ENCODE data around the gene LHFPL2. TPM values are rescaled to one million over a fixed set of nuclear protein-coding genes. Genes with fewer than 3 reads are reported as not detected.

Gene LHFPL2
- total and polyA plus RNA-seq, 9 of the 15 experiments (the other 6 are each of a cell fraction or from before 2014, with no cell fraction given) = 1.0 to 6.6 (median 4.6) TPM

- no peak for FAIRE-seq
- no peaks in the 10 kb centered on the region; the same call in 2 of the 3 replicates for H3K36me3 ChIP-seq (ENCODE audit: control insufficient read depth, insufficient read depth, low read length)
Measured at GRCh38 chr5:78523314-78524193, 125.0 kb downstream of the LHFPL2 start.

More at GRCh38 chr5:78523314-78524193, 125.0 kb downstream of the LHFPL2 start:
- Histone ChIP-seq H3K4me3 (no peak overlapping the region), H3K4me1 (replicated peaks in 1 of 2; ENCODE audit: control insufficient read depth in 2 of 2, insufficient read depth in 2 of 2, low read length in 2 of 2) (peaks cover 17 to 51% of the 10 kb centered on the region in 2 experiments), H4K20me1 (replicated peaks; ENCODE audit: control insufficient read depth, insufficient read depth, low read length) (no peaks in the 10 kb centered on the region), H3K9me1 (ENCODE audit: control insufficient read depth, insufficient read depth, low read length) (no peaks in the 10 kb centered on the region), H3K9ac (ENCODE audit: insufficient read depth in 1 of 2, low read depth in 2 of 2, low read length in 2 of 2) (peak overlapping the region; percentile 11 to 57; a peak in 2 of 4 replicates), H3K9me3 (replicated peaks; ENCODE audit: control insufficient read depth, insufficient read depth, low read depth, low read length) (no peaks in the 10 kb centered on the region; the same call in 1 of the 2 replicates), H2AFZ (ENCODE audit: low read depth, low read length) (peak overlapping the region; percentile 54), H3K4me2 (ENCODE audit: insufficient read depth, low read length) (peak overlapping the region; percentile 5; the same call in 1 of the 2 replicates), H3K79me2 (ENCODE audit: control insufficient read depth, insufficient read depth, low read length) (no peaks in the 10 kb centered on the region), H3K27ac (ENCODE audit: extremely low read depth, low read depth, low read length) (no peak overlapping the region), H3K27me3 (ENCODE audit: control insufficient read depth in 2 of 2, insufficient read depth in 2 of 2, low read length in 2 of 2) (no peaks in the 10 kb centered on the region)
- 55% methylated on average over 15 of the region's 15 CpGs for WGBS (ENCODE audit: insufficient coverage, low coverage, missing lambda C conversion rate)
- DNase-seq (ENCODE audit: extremely low read depth in 1 of 4, low spot score in 3 of 4) (peak; percentile 34 to 60 (median 46)), ATAC-seq (peak; percentile 5; the same call in 1 of the 3 replicates)
- peak; percentile 60 for TF ChIP-seq CBFA2T2 (conservative IDR thresholded peaks at IDR 0.05)
- no peak for TF ChIP-seq ZNF212 (CRISPR knock-in tag; IDR thresholded peaks at IDR 0.05)
- TF ChIP-seq CBFA2T3 (IDR thresholded peaks at IDR 0.05) = peak; percentile 79
- peak; percentile 40; the same call in 1 of the 2 replicates for TF ChIP-seq TAL1 (IDR thresholded peaks at IDR 0.05)
- TF ChIP-seq RFX5 (IDR thresholded peaks at IDR 0.05; ENCODE audit: low read depth, low read length) = no peak
- TF ChIP-seq DMBX1 (CRISPR knock-in tag; IDR thresholded peaks at IDR 0.05; ENCODE audit: borderline replicate concordance) = no peak
- TF ChIP-seq TRIM24 (IDR thresholded peaks at IDR 0.05) = 0 out of 4 replicates have a peak, but pooled peaks of 1 of the 2 experiments have one; percentile 11
- TF ChIP-seq NCOR1 (IDR thresholded peaks at IDR 0.05) = peak; percentile 58; the same call in 1 of the 2 replicates
- 0 out of 4 replicates have a peak, but pooled peaks of 1 of the 2 experiments have one; percentile 9 for TF ChIP-seq KDM1A (IDR thresholded peaks at IDR 0.05)
- TF ChIP-seq NFIC (IDR thresholded peaks at IDR 0.05) = peak; percentile 48
- TF ChIP-seq TCF3 (CRISPR knock-in tag; IDR thresholded peaks at IDR 0.05) = peak; percentile 30; the same call in 1 of the 2 replicates
- BruUV-seq (replicated peaks) = no TSS peak
- intact Hi-C loops (cut with micrococcal nuclease) = no loop called here
- CTCF ChIA-PET (ENCODE audit: low intra/inter-chr PET ratio) = no interaction called here
- POLR2A ChIA-PET = interaction anchor here (0.6 kb wide), 1 partner anchor 14 kb away, joined by 3 read pairs; no protein-coding TSS in a partner anchor
- in situ Hi-C loops (cut with MboI) = loop anchor here (25.0 kb wide), 1 partner anchor 1889 kb away; the partner anchor contains the start of gene ZFYVE16

Measured in K562 (cell line).